Measurements from ENCODE around the gene FOXC2.

FOXC2 gene

DNA sequence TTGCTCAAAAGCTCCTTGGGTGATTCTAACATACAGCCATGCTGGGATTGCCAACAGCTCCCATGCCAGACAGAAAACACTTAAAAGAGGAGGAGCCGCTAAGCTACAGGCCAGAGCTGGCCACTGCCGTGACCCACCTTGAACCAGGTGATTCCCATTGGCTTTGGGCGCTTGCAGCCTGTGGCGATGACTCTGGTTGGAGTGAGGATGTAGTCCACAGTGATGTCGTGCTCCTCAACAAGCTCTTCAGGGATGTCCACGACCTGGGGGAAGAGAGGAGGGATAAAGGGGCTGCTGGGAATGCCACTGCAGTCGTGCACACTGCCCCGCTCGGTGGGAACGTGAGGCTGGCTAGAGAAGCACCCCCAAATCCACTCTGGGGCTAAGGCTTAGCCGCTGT, 25.1 kb upstream of the FOXC2 start:
- H3K27ac ChIP-seq = no peak overlapping the region
- TF ChIP-seq ZFX (IDR thresholded peaks at IDR 0.05; ENCODE audit: borderline replicate concordance) = no peak
- TF ChIP-seq, protein P1, sequence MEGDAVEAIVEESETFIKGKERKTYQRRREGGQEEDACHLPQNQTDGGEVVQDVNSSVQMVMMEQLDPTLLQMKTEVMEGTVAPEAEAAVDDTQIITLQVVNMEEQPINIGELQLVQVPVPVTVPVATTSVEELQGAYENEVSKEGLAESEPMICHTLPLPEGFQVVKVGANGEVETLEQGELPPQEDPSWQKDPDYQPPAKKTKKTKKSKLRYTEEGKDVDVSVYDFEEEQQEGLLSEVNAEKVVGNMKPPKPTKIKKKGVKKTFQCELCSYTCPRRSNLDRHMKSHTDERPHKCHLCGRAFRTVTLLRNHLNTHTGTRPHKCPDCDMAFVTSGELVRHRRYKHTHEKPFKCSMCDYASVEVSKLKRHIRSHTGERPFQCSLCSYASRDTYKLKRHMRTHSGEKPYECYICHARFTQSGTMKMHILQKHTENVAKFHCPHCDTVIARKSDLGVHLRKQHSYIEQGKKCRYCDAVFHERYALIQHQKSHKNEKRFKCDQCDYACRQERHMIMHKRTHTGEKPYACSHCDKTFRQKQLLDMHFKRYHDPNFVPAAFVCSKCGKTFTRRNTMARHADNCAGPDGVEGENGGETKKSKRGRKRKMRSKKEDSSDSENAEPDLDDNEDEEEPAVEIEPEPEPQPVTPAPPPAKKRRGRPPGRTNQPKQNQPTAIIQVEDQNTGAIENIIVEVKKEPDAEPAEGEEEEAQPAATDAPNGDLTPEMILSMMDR (IDR thresholded peaks at IDR 0.05) = no peak

DNA sequence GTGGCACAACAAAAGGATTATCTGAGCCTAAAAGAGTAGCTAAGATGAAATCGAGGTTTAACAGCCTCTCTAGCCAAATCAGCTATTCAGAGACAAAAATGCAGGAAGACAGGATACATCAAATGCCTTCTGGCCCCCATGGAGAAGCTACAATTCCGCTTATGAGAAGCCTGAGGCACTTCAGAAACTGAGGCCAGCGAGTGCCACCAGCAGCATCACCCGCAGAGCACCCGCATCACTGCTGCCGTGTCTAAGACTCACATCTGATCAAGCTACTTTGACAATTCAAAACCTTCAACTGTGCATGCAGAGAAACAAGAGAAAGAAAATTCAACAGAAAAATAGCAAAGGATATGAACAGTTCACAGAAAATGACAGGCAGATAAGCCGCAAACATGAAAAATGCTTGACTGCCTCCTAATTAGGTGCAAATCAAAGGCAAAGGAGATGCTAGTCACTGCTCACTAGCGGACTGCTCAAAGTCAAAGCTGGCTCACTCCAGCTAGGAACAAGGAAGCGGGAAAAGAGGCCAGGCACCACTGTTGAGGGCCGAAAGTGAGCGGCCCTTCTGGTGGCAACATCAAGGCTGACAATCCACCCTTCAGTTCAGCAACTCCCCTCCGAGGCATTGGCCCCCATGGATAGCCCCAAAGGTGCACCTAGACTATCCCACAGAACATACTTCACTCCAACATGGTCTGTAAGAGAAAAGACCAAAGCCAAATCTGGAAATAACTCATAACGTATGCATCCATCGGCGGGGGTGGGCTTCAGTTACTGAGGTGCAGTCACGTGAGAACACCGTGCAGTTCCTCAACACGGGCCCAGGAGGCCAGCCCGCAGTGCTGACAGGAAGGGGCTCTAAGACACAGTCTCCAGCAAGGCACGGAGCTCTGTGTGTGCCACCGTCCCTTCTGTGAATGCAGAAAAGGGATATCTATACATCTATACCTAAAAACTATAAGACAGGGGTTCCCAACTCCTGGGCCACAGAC, 23.6 kb upstream of the FOXC2 start:
- TF ChIP-seq, protein P1 (IDR thresholded peaks at IDR 0.05) = no peak
- TF ChIP-seq ZFX (IDR thresholded peaks at IDR 0.05; ENCODE audit: borderline replicate concordance) = no peak
- H3K27ac ChIP-seq = no peak overlapping the region

DNA sequence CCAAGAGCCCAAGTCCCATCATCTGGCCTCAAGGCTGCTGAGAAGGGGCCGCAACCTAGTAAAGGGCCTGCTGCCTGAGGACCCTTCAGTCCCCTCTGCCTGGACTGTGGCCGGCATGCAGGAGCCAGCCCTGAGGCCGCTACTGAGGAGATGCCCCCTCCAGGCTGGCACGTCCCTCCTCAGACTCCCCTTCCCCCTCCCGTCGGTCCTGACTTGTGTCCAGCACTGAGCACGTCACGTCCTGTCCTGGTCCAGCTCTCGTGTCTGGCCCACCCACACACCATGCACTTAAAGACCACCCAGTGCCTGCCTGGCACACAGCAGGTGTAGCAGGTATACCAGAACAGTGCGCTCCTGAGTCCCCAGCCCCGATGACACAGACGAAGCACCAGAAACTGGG, 21.1 kb upstream of the FOXC2 start:
- H3K27ac ChIP-seq = no peak overlapping the region

DNA sequence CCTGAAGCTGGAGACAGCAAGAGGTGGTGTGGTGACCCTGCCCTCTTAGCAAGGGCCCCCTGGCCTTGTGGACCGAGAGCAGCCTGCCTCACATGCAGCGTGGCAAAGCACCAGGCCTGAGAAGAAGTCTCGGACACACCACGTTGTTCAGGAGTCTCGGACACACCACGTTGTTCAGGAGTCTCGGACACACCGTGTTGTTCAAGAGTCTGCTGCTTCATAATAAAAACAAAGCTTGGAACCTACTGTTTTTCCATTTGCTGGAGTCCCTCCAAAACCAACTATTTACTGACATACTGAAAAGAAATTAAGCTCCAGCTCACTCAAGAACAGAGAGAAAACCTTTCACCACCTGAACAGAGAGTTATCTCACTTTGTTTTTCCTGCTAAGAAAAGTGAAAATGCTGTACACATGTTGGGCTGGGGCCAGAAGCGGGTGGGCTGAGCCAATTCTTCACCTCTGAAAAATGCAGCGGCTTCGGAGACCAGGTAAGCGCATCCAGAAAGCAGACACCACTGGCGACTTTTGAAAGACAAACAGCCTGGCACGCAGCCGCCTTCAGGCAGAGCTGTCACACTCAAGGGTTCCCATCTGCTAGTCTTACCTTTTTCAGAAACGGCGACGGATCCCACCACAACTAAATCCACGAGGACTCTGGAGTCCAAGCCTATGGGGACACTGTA, 20.5 kb upstream of the FOXC2 start:
- H3K27ac ChIP-seq = no peak overlapping the region
- no peak for TF ChIP-seq ZFX (IDR thresholded peaks at IDR 0.05; ENCODE audit: borderline replicate concordance)
- TF ChIP-seq, protein P1 (IDR thresholded peaks at IDR 0.05) = no peak

More for the DNA sequence above, 21.1 kb upstream of the FOXC2 start:
- TF ChIP-seq ZFX (IDR thresholded peaks at IDR 0.05; ENCODE audit: borderline replicate concordance) = no peak
- TF ChIP-seq, protein P1 (IDR thresholded peaks at IDR 0.05) = no peak

DNA sequence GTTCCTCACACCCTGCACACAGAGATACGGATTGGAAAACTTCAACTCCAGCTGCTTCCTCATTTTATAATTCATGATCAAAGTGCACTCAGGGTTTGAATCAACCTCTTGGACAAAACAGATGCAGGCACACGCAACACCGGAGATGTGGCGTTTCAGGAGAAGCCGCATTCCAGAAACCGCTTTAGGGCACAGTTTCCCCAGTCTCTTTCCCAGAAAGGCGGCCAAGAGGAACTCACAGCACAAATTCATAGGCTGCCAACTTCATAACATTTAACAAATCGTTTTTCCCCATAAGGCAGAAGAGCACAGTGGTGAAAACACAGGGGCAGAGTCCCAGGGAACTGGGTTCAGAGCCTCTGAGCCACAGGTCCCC, 20.0 kb upstream of the FOXC2 start:
- no peak overlapping the region for H3K27ac ChIP-seq
- TF ChIP-seq, protein P1 (IDR thresholded peaks at IDR 0.05) = no peak
- TF ChIP-seq ZFX (IDR thresholded peaks at IDR 0.05; ENCODE audit: borderline replicate concordance) = no peak

DNA sequence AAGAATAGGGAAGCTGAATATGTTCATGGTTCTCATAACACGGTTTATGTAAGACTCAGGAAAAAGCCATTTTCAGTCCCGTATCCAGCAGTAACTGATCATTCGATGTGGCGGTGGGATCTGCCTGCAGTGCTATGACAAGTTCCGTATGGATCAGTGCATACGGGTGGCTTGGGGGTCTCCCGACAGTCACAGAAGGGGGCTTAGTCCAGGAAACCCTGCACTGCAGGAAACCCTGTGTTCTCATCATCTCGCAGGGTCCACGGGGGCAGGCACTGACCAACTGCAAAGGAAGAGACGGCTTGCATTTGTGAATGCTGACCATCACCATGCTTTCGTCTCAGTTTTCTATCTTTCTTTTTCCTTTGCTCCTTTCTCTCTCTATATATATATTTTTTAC, 19.3 kb upstream of the FOXC2 start:
- TF ChIP-seq, protein P1 (IDR thresholded peaks at IDR 0.05) = no peak
- no peak for TF ChIP-seq ZFX (IDR thresholded peaks at IDR 0.05; ENCODE audit: borderline replicate concordance)
- H3K27ac ChIP-seq = no peak overlapping the region
